Measurements from ENCODE around the gene IRF2BP2. TPM values are rescaled to one million over a fixed set of nuclear protein-coding genes. Genes with fewer than 3 reads are reported as not detected.

The IRF2BP2 gene
- total and polyA plus RNA-seq, 2 of the 13 experiments (the other 11 are each of a cell fraction or from before 2014, with no cell fraction given), result 140 to 147 TPM

- TF ChIP-seq RERE (CRISPR knock-in tag; IDR thresholded peaks at IDR 0.05; ENCODE audit: low read depth) (peak; percentile 75; the same call in 1 of the 2 replicates), CEBPZ (IDR thresholded peaks at IDR 0.05; ENCODE audit: low read length) (no peak), YEATS2 (CRISPR knock-in tag; IDR thresholded peaks at IDR 0.05; ENCODE audit: borderline replicate concordance) (peak; percentile 28; the same call in 1 of the 2 replicates), SNAPC2 (CRISPR knock-in tag; IDR thresholded peaks at IDR 0.05) (no peak), SNAPC4 (CRISPR knock-in tag; IDR thresholded peaks at IDR 0.05) (no peak; the same call in 1 of the 2 replicates), ZFP90 (CRISPR knock-in tag; IDR thresholded peaks at IDR 0.05; ENCODE audit: borderline replicate concordance) (no peak), ZBTB8A (CRISPR knock-in tag; IDR thresholded peaks at IDR 0.05; ENCODE audit: borderline replicate concordance, low read depth) (no peak), ZFYVE20 (CRISPR knock-in tag; IDR thresholded peaks at IDR 0.05; ENCODE audit: borderline replicate concordance, low read depth) (no peak), U2AF1 (optimal IDR thresholded peaks at IDR 0.05; ENCODE audit: low read depth, low read length) (no peak), HOXD1 (CRISPR knock-in tag; IDR thresholded peaks at IDR 0.05) (no peak), ZNF263 (CRISPR knock-in tag; IDR thresholded peaks at IDR 0.05) (no peak), CBX2 (IDR thresholded peaks at IDR 0.05; ENCODE audit: low read depth, low read length) (no peak), CBX2 (CRISPR knock-in tag; IDR thresholded peaks at IDR 0.05; ENCODE audit: low read depth) (no peak), PHF5A (CRISPR knock-in tag; IDR thresholded peaks at IDR 0.05; ENCODE audit: low read depth, unreplicated experiment) (no peak), IRF2 (CRISPR knock-in tag; IDR thresholded peaks at IDR 0.05) (0 out of 2 replicates have a peak, but pooled peaks have one; percentile 5), ZNF737 (CRISPR knock-in tag; IDR thresholded peaks at IDR 0.05; ENCODE audit: borderline replicate concordance) (no peak)
Measured at GRCh38 chr1:234621127-234621468, 11.1 kb upstream of the IRF2BP2 start (continued).

Measured in HepG2 (cell line).